SK-N-SH (cell line): ENCODE measurements around the gene HSD11B2.

Experiments used
- CTCF ChIP-seq: fragments of 200-600 bp; sonication (generic); IDR thresholded peaks from 2 replicates; pipeline ENCODE4 v1.6.1; 2017; ENCODE audit warnings: antibody characterized with exemption, mild to moderate bottlenecking, moderate library complexity
- FOSL2 ChIP-seq: IDR thresholded peaks from 2 replicates; pipeline ENCODE4 v1.4.0; 2012; ENCODE audit warnings: low read depth, mild to moderate bottlenecking, moderate library complexity, borderline replicate concordance
- MAX ChIP-seq: IDR thresholded peaks from 2 replicates; pipeline ENCODE4 v1.4.0; 2012; ENCODE audit warnings: low read depth
- MEF2A ChIP-seq: IDR thresholded peaks from 2 replicates; pipeline ENCODE4 v1.4.0; 2012; ENCODE audit warnings: low read depth, borderline replicate concordance
- MXI1 ChIP-seq: IDR thresholded peaks from 2 replicates; pipeline ENCODE4 v1.6.1; 2012; ENCODE audit warnings: mild to moderate bottlenecking, low read depth, low read length, improper control_type of control experiment
- NFIC ChIP-seq: IDR thresholded peaks from 2 replicates; pipeline ENCODE4 v1.4.0; 2012; ENCODE audit warnings: borderline replicate concordance
- NRF1 ChIP-seq: IDR thresholded peaks from 2 replicates; pipeline ENCODE4 v1.6.1; 2012; ENCODE audit warnings: low read depth, mild to moderate bottlenecking, low read length
- POLR2AphosphoS5 ChIP-seq: IDR thresholded peaks from 2 replicates; pipeline ENCODE4 v1.6.1; 2012; ENCODE audit warnings: low read depth, low read length
- RAD21 ChIP-seq: IDR thresholded peaks from 2 replicates; pipeline ENCODE4 v1.6.1; 2012; ENCODE audit warnings: mild to moderate bottlenecking, low read length
- REST ChIP-seq: IDR thresholded peaks from 2 replicates; pipeline ENCODE4 v1.6.1; 2012; ENCODE audit warnings: mild to moderate bottlenecking, low read depth, low read length, moderate library complexity
- TAF1 ChIP-seq: IDR thresholded peaks from 2 replicates; pipeline ENCODE4 v1.6.1; 2012; ENCODE audit warnings: low read depth, mild to moderate bottlenecking, low read length, moderate library complexity, borderline replicate concordance
- YY1 ChIP-seq: IDR thresholded peaks from 2 replicates; pipeline ENCODE4 v1.4.0; 2012; ENCODE audit warnings: low read depth, mild to moderate bottlenecking
- TF ChIP-seq, protein P1 (sequence below): IDR thresholded peaks from 2 replicates; pipeline ENCODE4 v1.4.0; 2012; ENCODE audit warnings: low read depth, borderline replicate concordance
- TF ChIP-seq, protein P2 (sequence below): IDR thresholded peaks from 2 replicates; pipeline ENCODE4; 2012

DNA sequence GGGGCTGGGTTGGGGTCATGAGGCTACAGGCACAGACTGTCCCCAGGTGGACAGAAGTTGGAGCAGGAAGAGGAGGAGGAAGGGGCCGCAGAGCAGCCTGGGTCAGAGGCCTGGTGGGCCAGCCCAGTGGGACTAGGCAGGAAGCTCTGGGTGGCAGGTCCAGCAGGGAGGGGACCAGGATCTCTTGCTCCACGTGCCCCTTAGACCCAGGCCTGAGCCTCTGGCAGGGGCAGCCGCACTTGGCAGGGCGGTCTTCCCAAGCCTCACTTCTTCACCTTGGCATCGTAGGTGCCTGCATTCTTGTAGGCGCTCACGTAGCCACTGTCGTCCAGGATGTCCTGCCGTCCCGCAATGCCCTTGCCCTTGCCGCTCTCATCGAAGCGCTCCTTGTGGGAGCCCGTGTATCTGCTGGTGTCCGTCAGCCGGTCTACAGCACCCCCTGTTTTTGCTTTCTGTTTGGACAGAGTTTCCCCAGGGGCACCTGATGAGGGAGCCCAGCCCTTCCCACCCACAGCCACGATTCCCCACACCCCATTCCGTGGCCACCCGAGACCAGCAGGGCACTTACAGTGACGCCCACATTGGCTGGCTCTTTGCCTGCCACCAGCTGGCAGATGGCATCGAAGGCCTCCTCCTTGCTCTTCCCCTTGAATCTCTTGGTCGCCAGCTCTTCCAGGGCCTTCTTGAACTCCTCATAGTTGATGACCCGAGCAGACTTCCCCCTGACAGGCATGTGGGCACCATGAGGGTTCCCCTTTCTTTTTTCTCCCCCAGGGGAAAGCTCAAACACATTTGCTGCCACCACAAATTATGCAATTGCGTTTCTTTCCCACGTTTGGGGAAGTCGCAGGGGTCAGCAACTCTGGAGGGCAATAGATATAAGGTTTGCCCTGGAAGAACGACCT is 40.8 kb upstream of the HSD11B2 start:
- TF ChIP-seq NFIC (no peak), CTCF (no peak), POLR2AphosphoS5 (no peak), MXI1 (no peak), TAF1 (no peak), RAD21 (no peak), FOSL2 (no peak), MEF2A (no peak), NRF1 (no peak), REST (no peak), MAX (no peak), YY1 (no peak)
- TF ChIP-seq, protein P1, sequence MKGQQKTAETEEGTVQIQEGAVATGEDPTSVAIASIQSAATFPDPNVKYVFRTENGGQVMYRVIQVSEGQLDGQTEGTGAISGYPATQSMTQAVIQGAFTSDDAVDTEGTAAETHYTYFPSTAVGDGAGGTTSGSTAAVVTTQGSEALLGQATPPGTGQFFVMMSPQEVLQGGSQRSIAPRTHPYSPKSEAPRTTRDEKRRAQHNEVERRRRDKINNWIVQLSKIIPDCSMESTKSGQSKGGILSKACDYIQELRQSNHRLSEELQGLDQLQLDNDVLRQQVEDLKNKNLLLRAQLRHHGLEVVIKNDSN = no peak
- TF ChIP-seq, protein P2, sequence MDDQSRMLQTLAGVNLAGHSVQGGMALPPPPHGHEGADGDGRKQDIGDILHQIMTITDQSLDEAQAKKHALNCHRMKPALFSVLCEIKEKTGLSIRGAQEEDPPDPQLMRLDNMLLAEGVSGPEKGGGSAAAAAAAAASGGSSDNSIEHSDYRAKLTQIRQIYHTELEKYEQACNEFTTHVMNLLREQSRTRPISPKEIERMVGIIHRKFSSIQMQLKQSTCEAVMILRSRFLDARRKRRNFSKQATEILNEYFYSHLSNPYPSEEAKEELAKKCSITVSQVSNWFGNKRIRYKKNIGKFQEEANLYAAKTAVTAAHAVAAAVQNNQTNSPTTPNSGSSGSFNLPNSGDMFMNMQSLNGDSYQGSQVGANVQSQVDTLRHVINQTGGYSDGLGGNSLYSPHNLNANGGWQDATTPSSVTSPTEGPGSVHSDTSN = no peak
